ENCODE results near the gene RETN.
A peak's percentile ranks its signal among the peaks of the same experiment; 100 is the strongest.

RETN gene

DNA sequence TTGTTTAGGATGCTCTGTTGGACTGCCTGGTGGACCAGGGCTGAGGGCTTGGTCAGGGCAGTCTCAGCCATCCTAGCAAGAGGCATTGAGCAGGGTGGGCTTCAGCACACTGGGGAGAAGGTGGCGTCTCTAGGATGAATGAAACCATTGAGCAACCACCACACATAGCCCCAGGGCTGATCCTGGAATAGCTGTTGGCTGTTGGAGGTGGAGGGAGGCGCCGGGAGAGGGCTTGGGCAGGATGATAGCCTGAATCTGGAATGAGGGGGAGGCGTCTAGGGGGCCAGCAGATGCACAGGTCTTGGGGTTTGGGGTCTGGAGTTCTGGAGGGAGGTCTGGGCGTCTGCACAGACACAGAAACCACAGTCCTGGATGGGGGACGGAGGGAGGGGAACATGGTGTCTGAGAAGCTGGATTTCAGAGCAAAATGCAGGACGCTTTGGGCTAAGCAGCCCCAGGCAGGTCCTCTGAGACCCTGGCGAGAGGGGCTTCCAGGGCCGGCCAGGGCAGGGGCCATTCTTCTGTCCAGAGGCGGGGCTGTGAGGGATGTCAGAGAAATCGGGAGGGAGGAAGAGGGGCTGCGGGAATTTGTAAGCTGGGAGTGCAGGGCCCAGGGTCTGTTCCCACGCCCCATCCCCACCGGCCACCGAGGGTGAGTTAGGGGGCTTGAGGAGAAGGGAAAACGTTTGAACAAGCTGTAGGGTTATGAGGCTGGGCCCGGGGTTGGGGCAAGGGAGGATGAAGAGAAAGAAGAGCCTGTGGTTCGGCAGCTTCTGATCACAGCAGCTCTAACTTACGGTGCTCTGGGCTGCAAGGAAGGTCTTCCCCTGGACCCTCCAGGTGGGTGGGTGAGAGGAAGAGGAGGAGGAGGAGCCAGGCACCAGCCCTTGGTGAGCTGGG, 16.9 kb downstream of the RETN start:
- no peak for DNase-seq

DNA sequence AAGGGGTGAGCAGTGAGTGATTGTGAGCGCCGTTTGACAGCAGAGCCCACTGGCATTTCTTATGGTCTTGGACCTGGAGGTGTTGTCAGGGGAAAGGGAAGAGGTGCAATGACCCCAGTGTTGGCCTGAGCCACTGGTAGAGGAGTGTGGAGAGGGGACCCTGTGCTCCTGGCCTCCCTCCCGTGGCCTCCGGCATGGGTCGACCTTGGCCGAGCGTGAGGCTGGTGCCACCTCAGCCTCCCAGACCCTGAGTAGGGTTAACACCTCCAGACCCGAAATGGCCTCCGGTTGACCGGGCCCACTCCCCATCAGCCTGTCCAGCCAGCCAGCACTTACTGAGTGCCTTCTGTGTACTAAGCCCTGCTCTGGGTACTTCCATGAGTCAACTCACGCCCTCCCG, 18.3 kb downstream of the RETN start:
- no peak for DNase-seq

DNA sequence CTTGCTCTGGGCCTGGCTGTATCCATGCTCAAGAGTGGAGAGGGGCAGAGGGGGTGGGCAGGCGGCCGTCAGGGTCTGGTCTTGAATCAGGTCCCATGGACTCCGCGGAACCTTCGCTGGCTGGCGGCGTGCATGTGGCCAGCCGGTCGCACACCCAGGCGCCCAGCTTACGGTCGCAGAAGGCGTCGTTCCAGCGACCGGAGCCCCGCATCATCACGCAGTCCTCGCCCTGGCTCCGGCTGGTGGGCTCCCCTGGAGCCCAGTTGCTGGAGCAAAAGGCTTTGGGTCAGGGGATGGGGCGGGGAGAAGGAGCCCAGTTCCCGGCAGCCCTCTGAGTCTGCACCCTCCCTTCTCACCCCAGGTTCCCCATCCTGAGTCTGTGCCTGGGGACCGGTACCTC, 20.3 kb downstream of the RETN start:
- DNase-seq: no peak

DNA sequence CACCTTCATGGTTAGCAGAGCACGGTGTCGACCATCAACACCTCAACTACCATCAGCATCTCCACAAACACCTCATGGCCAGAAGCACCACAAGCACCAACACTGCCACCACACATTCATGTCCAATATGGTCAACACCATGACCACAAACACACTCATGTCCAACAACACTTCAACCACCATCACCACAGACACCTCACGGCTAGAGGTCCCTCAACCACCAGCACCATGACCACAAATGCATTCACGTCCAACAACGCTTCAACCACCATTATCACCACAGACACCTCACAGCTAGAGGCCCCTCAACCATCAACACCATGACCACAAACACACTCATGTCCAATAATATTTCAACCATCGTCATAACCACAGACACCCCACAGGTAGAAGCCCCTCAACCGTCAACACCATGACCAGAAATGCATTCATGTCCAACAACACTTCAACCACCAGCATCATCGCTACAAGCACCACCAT, 22.0 kb downstream of the RETN start:
- DNase-seq: peak; percentile 53

DNA sequence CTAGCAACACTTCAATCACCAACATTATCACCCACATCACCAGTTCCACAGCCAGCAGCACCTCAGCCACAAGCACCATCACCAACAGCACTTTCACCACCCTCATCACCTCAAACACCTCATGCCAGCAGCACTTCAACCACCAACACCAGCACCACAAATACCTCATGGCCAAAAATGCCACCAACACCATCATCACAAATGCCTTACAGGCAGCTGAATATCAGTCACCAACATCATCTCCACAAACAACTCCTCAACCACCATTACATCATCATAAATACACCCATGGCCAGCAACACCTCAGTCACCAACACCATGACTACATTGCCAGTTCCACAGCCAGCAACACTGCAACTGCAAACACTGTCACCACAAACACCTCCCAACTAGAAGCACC, 22.6 kb downstream of the RETN start:
- peak; percentile 52 for DNase-seq

DNA sequence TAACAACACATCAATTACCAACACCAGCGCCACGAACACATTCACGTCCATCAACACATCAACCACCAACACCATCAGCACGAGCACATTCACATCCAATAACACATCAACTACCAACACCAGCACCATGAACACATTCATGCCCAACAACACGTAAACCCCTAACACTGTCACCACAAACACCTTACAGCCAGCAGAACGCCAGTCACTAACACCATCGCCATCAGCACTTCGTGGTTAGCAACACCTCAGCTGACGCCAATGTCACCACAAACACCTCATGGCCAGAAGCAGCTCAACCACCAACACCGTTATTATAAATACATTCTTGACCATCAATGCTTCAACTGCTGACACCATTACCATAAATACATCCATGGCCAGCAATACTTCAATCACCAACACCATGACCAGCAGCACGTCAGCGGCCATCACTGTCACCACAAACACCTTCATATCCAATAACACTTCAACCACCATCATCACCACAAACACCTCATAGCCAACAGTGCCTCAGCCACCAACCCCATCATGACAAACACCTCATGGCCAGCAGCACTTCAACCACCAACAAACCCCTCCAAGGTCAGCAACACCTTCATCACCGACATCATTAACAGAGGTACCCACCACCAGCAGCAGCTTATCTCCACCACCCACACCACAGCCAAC, 23.7 kb downstream of the RETN start:
- peak; percentile 48 for DNase-seq

DNA sequence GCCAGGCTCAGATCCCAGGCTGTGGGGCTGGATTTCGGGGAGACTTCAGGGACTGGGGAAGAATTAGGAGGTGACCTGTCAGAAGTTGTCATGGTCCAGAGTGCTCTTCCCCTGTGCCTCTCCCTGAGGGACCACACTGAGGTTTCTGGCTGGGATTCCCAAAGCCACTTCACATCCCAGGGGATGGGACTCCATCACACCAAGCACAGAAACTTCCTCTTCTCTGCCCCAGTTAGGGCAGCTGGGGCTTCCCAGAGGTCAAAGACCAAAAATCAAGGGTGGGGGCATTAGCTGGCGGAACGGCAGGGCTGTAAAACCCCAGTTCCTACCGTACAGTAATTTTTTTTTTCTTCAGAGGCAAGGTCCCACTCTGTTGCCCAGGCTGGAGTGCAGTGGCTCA, 25.6 kb downstream of the RETN start:
- no peak for DNase-seq

DNA sequence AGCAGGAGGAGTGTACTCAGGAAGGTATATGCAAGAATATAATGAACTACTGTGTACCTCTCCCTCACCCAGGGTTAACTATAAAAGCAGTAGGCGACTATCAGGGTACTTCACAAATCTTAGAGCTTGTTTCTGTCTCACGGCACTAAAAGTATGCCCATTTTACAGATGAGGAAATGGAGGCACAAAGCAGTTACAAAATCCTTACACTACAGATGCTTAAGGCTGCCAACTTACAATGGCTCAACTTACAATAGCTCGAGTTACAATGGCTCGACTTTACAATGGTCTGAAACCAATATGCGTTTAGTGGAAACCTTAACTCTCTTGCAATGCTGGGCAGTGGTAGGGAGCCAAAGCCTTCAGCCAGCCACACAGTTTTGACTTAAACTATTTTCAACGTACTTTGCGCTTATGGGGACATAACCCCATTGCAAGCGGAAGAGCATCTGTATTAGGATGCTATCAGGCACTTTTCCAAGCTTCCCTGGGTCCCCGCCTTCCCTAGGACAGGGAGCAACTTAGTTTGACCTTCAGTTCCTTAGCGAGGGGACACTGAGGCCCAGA, 29.0 kb downstream of the RETN start:
- DNase-seq: no peak

DNA sequence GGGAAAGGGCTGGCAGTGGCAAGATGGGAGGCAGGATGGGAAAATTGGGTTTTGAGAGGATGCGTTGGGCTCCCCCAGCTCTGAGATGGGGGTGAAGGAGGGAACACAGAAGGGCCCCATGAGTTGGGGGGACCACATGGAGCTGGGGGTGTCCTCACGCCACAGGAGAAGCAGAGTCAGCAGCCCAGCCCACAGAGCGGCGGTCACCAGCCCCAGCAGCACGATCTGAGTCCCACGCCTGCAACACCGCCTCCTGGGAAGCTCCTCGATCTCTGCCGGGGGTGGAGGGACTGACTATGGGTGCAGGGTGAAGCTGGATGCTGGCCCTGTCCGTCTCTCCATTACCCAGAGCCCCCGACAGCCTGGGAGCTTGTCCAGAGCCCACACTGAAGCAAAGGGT, 29.7 kb downstream of the RETN start:
- no peak for DNase-seq

DNA sequence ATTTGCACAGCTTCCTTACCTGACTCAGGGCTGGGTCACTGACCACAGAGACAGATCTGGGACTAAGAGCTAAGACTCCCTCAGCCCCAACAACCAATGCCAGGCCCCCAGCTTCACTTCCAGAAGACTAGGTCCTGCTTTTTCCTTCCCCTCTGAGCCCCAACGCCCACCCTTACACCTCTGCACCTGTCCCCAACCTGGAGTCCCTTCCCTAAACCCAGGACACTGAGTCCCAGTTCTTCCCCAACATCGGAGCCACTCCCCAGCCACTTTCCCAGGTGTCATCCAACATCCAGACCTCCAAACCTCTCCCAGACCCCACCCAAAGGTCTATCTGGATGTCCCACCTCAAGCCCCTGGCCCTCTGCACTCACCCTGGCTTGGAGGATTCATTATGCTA, 30.2 kb downstream of the RETN start:
- no peak for DNase-seq

DNA sequence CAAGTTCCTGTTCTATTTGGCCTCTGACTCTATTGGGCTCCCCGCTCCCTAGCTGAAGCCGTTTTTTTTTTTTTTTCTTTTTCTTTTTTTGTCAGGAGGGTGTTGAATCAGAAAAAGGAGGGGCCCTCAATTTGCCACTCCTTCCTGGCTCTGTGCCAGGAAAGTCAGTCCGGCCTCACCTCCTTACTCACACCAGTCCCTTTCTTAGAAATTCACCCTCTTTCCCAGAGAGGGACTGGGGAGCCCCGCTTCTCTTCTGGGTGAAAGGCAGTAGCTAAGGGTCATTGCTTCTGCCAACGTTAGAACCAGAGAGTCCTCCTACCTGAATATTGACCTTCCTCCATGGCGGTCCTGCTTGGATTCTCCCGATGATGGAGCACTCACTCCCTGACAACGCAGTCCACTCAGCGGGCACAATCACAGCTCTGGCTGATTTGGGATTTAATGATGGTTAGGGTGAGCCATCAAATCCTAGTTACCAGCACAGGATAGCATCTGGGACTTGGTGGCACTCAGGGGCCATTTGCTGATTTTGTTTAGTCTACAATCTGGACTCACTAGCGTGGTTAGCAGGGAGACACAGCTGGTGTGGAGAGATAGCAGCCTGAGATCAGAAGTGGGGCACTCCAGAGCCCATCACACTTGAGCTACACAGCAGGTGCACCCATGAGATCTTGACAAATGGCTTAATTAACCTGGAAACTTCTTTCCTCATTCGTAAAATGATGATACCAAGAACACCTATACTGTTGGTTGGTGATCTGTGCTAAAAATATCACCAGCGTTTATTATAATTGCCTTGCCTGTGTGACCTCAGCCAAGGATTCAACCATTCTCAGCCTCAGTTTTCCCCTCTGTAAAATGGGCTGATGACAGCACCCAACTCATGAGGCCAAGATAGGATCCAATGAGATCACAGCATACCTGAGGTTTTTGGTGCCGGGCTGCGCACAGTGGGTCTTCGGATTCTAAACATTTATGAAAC, 30.9 kb downstream of the RETN start:
- DNase-seq: no peak

DNA sequence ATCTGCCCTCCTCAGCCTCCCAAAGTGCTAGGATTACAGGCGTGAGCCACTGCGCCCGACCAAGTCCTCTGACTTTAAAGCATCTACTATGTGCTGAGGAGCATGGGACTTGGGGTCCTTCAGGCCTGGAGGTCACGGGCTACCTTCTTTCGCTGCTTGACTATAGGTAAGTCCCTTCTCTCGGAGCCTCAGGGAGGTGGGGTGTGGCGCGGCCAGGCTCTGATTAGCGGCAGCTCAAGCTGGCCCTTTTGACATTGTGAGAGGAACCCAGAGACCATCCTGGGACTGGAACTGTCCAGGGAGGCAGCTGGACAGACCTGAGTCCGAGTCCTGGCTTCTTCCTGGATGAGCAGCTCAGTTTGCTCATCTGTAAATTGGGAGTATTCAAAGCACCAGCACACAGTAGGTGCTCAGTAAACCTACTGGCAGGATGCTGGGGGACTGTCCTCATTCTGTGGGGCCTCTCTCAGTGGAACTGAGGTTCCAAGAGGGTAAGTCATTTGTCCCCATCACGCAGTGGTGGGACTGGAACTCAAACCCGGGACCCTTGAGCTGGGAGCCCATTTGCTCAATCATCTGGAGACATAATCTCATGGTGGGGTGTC, 32.3 kb downstream of the RETN start:
- no peak for DNase-seq

DNA sequence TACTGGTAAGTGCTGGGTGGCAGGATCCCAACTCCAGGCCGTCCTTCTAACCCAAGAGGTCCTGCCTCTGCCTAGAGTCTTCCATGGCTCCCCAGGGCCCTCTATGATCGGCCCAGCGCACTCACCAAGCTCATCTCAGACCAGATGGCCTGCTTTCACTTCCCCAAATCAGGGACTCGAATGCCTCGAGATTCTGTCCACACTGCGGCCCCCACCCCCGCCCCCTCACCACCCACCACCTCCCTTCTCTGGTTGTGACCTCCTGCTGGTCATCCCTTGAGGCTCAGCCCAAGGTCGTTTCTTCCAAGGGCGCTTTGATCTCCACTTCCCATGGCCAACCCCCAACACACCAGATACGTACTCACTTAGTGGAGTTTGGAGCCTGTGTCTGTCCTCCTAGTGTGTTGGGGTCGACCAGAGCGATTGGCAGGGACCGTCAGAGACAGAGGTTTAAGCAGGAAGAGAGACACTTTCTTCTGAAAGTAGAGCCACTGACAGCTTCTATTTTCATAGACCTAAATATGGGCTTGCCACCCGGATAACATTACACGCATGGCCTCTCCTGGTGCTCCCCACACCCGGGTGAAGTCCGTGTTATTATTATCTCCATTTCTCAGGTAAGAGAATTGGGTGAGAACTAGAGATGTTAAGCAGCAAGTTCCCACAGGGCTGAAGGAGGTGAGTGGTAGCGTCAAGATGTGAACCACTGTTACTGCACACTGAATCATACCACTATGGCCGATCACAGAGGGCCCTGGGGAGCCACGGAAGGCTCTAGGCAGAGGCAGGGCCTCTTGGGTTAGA, 33.0 kb downstream of the RETN start, which contains the start of gene FCER2:
TSS of gene FCER2 (minus strand) at position 478 of the 804 bp plus-strand sequence. CDS start 2,371 bp downstream, outside the sequence.
- DNase-seq: no peak

DNA sequence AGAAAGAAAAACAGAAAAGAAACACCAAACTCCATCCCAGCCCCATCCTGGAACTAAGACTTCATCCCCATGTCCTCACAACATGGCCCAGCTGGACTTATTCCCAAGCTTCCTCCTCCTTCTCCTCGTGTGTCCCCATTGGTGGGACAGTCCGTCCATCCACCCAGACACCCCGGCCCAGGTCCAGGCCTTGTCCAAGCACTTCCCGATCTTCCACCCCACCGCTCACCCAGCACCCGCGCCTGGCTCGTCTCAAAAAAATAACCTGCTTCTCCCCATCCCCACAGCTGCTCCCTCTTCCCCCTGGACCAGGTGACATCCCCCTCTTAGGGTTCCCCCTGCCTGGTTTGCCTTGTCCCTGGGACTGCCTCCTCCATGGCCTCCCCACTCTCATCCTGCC, 34.5 kb downstream of the RETN start:
- DNase-seq: no peak

DNA sequence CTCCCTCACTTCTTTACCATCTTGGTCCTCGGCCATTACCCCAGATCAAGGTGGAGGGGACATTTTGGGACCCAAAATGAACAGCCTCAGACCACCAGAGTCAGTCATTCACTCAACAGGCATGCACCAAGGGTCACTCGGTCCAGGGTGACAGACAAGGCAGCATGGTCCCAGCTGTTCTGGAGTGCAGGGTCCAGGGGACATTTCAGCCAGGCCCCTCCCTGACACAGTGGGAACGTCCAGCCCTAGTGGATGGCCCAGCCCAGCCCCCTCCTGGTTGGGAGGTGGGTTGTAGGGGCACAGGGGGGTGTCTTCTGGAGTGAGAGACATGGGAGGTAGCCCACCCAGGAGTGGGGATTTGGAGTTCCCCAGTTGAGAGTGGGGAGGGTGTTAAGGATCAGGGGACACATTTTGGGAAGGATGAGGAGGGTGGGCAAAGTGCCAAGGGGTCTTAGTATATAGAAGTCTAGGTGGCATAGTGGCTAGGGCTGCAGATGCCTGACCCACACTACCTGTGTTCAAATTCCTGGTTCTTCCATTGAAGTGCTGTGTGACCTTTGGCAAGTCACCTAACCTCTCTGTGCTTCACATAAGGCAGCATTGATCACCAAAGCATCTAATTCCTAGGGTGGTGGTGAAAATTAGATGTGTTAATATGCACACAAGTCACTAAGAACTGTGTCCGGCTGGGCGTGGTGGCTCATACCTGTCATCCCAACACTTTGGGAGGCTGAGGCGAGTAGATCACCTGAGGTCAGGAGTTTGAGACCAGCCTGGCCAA, 35.6 kb downstream of the RETN start:
- no peak for DNase-seq

DNA sequence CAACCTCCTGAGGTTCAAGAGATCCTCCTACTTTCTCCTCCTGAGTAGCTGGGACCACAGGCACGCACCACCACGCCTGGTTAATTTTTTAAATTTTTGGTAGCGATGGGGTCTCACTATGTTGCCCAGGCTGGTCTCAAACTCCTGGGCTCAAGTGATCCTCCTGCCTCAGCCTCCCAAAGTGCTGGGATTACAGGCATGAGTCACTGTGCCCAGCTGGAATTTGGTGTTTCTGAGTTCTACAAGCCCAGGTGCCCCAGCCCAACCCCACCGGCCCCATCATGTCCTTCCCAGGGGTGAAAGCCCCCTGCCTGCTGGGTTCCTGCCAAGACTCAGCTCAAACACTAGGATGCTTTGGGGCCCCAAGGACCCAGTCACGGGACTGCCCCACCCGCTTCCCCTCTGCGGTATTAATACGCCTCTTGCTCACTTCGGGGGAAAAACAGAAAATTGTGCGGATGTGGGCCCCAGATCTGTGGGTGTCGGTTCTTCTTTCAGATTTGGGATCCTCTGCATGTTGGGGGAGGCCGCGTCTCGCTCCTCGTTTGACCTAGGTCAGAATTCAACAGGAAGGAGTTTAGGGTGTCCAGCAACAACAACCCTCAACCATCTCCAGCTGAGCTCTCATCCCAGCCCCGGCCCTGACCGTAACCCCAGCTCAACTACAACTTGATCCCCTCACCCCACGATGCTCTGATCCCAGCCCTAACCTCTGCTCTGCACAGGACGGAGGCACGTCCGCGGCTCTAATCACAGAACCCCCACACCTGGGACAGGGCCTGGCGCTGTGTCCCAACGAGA, 36.7 kb downstream of the RETN start:
- DNase-seq: peak; percentile 81

DNA sequence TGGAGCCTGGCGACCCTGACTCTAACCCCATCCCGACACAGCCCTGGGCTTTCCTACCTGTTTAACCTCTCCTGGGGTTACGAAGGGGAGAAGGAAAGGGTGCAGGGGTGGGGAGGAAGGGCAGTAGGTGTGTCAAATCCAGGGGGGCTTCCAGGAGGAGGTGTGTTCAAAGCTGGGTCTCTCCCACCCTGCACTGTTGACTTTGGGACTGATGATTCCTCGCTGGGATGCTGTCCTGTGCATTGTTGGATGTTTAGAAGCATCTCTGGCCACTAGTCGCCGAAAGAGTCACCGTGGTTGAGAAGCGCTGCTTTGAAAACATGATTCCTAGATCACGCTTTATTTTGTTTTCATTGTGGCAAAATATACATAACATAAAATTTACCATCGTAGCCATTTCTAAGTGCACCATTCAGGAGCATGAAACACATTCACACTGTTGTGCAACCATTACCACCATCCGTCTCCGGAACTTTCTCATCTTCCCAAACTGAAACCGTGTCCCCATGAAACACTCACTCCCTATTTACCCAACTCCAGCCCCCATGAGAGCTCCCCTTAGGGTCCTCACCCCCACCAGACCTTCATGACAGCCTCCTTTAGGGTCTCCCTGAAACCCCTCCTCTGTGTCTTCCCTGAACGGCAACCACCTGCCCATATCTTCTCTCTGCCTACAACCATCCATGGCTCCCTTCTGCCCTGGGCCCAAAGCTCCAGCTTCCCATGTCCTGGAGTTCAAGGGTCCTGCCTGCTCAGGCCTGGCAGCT, 37.5 kb downstream of the RETN start:
- no peak for DNase-seq

DNA sequence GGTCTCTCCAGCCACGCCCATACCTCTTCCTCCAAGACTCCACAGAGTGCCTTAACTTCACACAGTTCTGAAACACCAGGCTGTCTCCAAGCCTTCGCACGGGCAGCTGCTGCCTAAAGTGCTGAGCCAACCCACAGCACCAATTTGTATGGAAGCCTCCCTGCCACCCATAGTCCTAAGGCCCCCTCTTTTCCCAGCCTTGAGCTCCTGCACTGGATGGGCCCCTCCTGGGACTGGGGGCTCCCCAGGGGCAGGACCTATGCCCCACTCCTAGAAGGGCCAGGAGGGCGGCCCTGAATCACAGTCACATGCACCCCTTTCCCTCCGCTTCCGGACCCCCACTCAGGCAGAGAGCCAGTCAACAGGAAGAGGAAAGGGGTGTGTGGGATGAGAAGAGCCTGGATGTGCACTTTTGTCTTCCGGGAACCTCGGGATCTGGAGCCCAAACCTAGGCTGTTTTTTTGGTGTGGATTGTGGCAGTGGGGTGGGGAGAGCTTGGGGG, 38.2 kb downstream of the RETN start:
- DNase-seq: no peak
